Neural cell (in vitro differentiated cells): ENCODE measurements around the gene NOSTRIN. TPM values are rescaled to one million over a fixed set of nuclear protein-coding genes. Genes with fewer than 3 reads are reported as not detected.
"Not testable (repeated sequence)": the region's sequence is repeated elsewhere in the genome, so short reads cannot be mapped to it uniquely, and the experiment has no call there.

Experiments used
- H2AFZ ChIP-seq: fragments of 200-600, 300-800 bp; sonication (generic), shearing (Covaris generic); 2 replicates; pipeline ENCODE4 v1.6.0; 2014; ENCODE audit warnings: low read depth, mild to moderate bottlenecking, antibody characterized with exemption, low read length, moderate library complexity
- H3F3A ChIP-seq: fragments of 200-600 bp; shearing (Covaris generic); 2 replicates; pipeline ENCODE4 v1.6.1; 2016; ENCODE audit warnings: mild to moderate bottlenecking, moderate library complexity, mixed read lengths, antibody characterized with exemption, low read length; ENCODE audit not compliant: insufficient read depth, poor library complexity, severe bottlenecking
- H3K27ac ChIP-seq: fragments of 200-600, 300-800 bp; sonication (generic), shearing (Covaris generic); 2 replicates; pipeline ENCODE4 v1.5.1; 2014; ENCODE audit warnings: mild to moderate bottlenecking, low read length, moderate library complexity
- H3K27me3 ChIP-seq: fragments of 300-800, 200-600 bp; sonication (generic), shearing (Covaris generic); 2 replicates; pipeline ENCODE4 v1.6.0; 2014; ENCODE audit warnings: mild to moderate bottlenecking, low read depth, low read length, moderate library complexity; ENCODE audit not compliant: insufficient read depth
- H3K36me3 ChIP-seq: fragments of 300-800, 200-600 bp; sonication (generic), shearing (Covaris generic); 2 replicates; pipeline ENCODE4 v1.5.1; 2014; ENCODE audit warnings: mild to moderate bottlenecking, antibody characterized with exemption, low read length, moderate library complexity; ENCODE audit not compliant: insufficient read depth
- H3K4me2 ChIP-seq: fragments of 300-800, 200-600 bp; sonication (generic), shearing (Covaris generic); 2 replicates; pipeline ENCODE4 v1.6.0; 2014; ENCODE audit warnings: mild to moderate bottlenecking, low read length
- H3K4me3 ChIP-seq: fragments of 300-800, 200-600 bp; sonication (generic), shearing (Covaris generic); 2 replicates; pipeline ENCODE4 v1.5.1; 2014; ENCODE audit warnings: mild to moderate bottlenecking, low read length, moderate library complexity
- H3K79me2 ChIP-seq: fragments of 200-600 bp; shearing (Covaris generic); replicated peaks from 2 replicates; pipeline ENCODE4 v1.6.0; 2014; ENCODE audit warnings: mild to moderate bottlenecking, low read length, moderate library complexity; ENCODE audit not compliant: insufficient read depth
- H3K9ac ChIP-seq: fragments of 300-800, 200-600 bp; sonication (generic), shearing (Covaris generic); 2 replicates; pipeline ENCODE4 v1.6.1; 2016; ENCODE audit warnings: mild to moderate bottlenecking, low read length, mixed read lengths
- H3K9me2 ChIP-seq: fragments of 200-600 bp; shearing (Covaris generic); 2 replicates; pipeline ENCODE4 v1.6.1; 2016; ENCODE audit warnings: mild to moderate bottlenecking, low read length, mixed read lengths; ENCODE audit not compliant: insufficient read depth
- H3K9me3 ChIP-seq: fragments of 200-600, 300-800 bp; sonication (generic), shearing (Covaris generic); 2 replicates; pipeline ENCODE4 v1.6.1; 2016; ENCODE audit warnings: mild to moderate bottlenecking, mixed run types, low read length, moderate library complexity, mixed read lengths
- H4K20me1 ChIP-seq: fragments of 200-600 bp; shearing (Covaris generic); 2 replicates; pipeline ENCODE4 v1.6.1; 2016; ENCODE audit warnings: mild to moderate bottlenecking, mixed run types; ENCODE audit not compliant: insufficient read depth
- EP300 ChIP-seq: fragments of 450-650 bp; conservative IDR thresholded peaks from 2 replicates; pipeline ENCODE4 v1.6.1; 2014; ENCODE audit warnings: antibody characterized with exemption, mild to moderate bottlenecking, moderate library complexity; ENCODE audit not compliant: poor library complexity, severe bottlenecking
- EZH2 ChIP-seq: fragments of 200-600, 300-800 bp; shearing (Covaris generic), sonication (generic); IDR thresholded peaks from 2 replicates; pipeline ENCODE4 v1.6.1; 2014; ENCODE audit warnings: antibody characterized with exemption, low read length, borderline replicate concordance, mild to moderate bottlenecking; ENCODE audit not compliant: insufficient read depth, poor library complexity, severe bottlenecking
- MXI1 ChIP-seq: fragments of 450-650 bp; conservative IDR thresholded peaks from 2 replicates; pipeline ENCODE4 v1.6.1; 2014; ENCODE audit warnings: antibody characterized with exemption, mild to moderate bottlenecking; ENCODE audit not compliant: poor library complexity, severe bottlenecking
- POLR2AphosphoS5 ChIP-seq: IDR thresholded peaks from 2 replicates; pipeline ENCODE4 v1.6.1; 2012
- RAD21 ChIP-seq: fragments of 450-650 bp; conservative IDR thresholded peaks from 2 replicates; pipeline ENCODE4 v1.6.1; 2014; ENCODE audit warnings: antibody characterized with exemption, mild to moderate bottlenecking, moderate library complexity
- SMC3 ChIP-seq: fragments of 450-650 bp; conservative IDR thresholded peaks from 2 replicates; pipeline ENCODE4 v1.6.1; 2014; ENCODE audit warnings: antibody characterized with exemption, mild to moderate bottlenecking, moderate library complexity; ENCODE audit not compliant: poor library complexity
- TAF1 ChIP-seq: IDR thresholded peaks from 2 replicates; pipeline ENCODE4 v1.6.1; 2012; ENCODE audit warnings: low read depth
- polyA plus RNA-seq: library from polyadenylated mRNA; depleted of rRNA; stranded (reverse); fragments of >200 nt; gene quantifications from 2 replicates; pipeline ENCODE4 v1.2.3, GENCODE V29; 2014
- TF ChIP-seq, protein P1 (sequence below): fragments of 450-650 bp; IDR thresholded peaks from 2 replicates; pipeline ENCODE4 v1.5.1; 2014; ENCODE audit warnings: antibody characterized with exemption, mild to moderate bottlenecking, moderate library complexity; ENCODE audit not compliant: poor library complexity, severe bottlenecking
- TF ChIP-seq, protein P2 (sequence below): IDR thresholded peaks from 2 replicates; pipeline ENCODE4 v1.6.1; 2012; ENCODE audit warnings: borderline replicate concordance

Gene NOSTRIN
- polyA plus RNA-seq, 1 donor from 2014 or later: not detected

DNA sequence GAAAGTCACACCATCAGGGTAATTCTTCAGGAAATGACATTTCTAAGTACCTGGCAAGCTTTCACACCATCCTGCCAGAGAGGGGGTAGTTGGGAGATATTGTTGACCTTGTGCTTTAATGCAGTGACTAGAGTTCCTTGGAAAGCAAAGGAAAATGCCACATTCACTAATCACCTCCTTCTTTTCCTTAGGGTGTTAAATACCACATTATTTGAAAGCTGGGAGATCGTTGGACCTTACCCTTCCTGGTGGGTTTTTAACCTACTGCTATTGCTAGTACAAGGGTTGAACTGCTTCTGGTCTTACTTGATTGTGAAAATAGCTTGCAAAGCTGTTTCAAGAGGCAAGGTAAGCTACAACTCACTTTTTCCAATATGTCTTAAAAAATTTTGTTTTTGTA lies 37.0 kb upstream of the NOSTRIN start:
- H3K9me3 ChIP-seq: no peaks in the 10 kb centered on the region
- H2AFZ ChIP-seq: no peak overlapping the region
- no peaks in the 10 kb centered on the region for H3F3A ChIP-seq
- H3K4me2 ChIP-seq: no peak overlapping the region
- H3K9ac ChIP-seq: no peak overlapping the region
- no peaks in the 10 kb centered on the region for H3K27me3 ChIP-seq
- H4K20me1 ChIP-seq: no peaks in the 10 kb centered on the region
- no peaks in the 10 kb centered on the region for H3K79me2 ChIP-seq
- H3K36me3 ChIP-seq: peaks cover 13% of the 10 kb centered on the region
- H3K4me3 ChIP-seq: no peak overlapping the region
- no peaks in the 10 kb centered on the region for H3K9me2 ChIP-seq
- no peak overlapping the region for H3K27ac ChIP-seq
- TF ChIP-seq TAF1 (no peak), EZH2 (no peak), MXI1 (no peak), SMC3 (no peak), RAD21 (no peak), EP300 (no peak)
- TF ChIP-seq, protein P1, sequence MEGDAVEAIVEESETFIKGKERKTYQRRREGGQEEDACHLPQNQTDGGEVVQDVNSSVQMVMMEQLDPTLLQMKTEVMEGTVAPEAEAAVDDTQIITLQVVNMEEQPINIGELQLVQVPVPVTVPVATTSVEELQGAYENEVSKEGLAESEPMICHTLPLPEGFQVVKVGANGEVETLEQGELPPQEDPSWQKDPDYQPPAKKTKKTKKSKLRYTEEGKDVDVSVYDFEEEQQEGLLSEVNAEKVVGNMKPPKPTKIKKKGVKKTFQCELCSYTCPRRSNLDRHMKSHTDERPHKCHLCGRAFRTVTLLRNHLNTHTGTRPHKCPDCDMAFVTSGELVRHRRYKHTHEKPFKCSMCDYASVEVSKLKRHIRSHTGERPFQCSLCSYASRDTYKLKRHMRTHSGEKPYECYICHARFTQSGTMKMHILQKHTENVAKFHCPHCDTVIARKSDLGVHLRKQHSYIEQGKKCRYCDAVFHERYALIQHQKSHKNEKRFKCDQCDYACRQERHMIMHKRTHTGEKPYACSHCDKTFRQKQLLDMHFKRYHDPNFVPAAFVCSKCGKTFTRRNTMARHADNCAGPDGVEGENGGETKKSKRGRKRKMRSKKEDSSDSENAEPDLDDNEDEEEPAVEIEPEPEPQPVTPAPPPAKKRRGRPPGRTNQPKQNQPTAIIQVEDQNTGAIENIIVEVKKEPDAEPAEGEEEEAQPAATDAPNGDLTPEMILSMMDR: no peak

DNA sequence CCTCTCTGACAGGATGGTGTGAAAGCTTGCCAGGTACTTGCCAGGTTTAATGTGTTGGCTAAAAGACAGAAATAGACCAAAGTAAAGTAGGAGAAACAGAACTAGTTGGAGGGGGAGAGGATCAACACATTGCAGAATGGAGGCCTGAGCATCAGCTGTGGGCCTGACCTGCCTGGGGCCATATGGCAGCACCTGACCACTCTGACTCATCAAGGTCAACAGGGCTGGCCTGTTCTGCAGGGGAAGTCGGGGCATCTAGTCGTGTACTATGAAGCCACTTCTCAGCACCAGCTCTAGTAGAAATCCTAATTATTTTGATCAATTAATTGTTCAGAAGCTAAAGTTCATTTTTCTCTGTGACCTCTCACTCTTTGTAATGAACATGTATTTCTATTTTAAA lies 35.8 kb upstream of the NOSTRIN start:
- no peaks in the 10 kb centered on the region for H3K9me3 ChIP-seq
- H2AFZ ChIP-seq: no peak overlapping the region
- peaks cover 13% of the 10 kb centered on the region for H3K36me3 ChIP-seq
- H3K27me3 ChIP-seq: no peaks in the 10 kb centered on the region
- no peak overlapping the region for H3K9ac ChIP-seq
- no peak for TF ChIP-seq EP300
- H4K20me1 ChIP-seq: no peaks in the 10 kb centered on the region
- H3K4me2 ChIP-seq: no peak overlapping the region
- no peaks in the 10 kb centered on the region for H3F3A ChIP-seq
- H3K4me3 ChIP-seq: no peak overlapping the region
- no peaks in the 10 kb centered on the region for H3K79me2 ChIP-seq
- no peak overlapping the region for H3K27ac ChIP-seq
- no peaks in the 10 kb centered on the region for H3K9me2 ChIP-seq

DNA sequence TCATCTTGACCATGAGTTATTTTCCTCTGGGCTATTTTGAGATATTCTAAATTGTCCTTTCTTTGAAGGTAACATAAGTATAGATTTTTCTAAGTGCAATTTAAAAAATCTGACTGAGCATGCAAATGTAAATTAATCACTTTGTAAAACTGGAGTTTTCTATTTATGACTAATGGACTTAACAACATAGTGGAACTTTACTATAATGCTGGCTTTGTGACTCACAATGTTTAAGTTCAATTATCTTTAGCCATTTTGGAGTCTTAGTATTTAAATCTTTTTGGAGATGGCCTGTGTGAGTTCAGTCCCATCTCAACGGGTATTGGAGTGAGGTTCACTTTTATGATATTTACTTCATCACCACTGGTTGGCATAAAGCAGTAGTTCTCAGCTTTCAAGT lies 35.2 kb upstream of the NOSTRIN start:
- Histone ChIP-seq H3K27ac (no peak overlapping the region), H3K4me3 (no peak overlapping the region), H3K27me3 (no peaks in the 10 kb centered on the region), H3F3A (no peaks in the 10 kb centered on the region), H3K79me2 (no peaks in the 10 kb centered on the region), H3K9me2 (no peaks in the 10 kb centered on the region), H4K20me1 (no peaks in the 10 kb centered on the region), H2AFZ (no peak overlapping the region), H3K4me2 (no peak overlapping the region), H3K9ac (no peak overlapping the region), H3K36me3 (peaks cover 13% of the 10 kb centered on the region), H3K9me3 (no peaks in the 10 kb centered on the region)
- no peak for TF ChIP-seq TAF1
- TF ChIP-seq EZH2: no peak
- TF ChIP-seq EP300: no peak
- TF ChIP-seq, protein P2, sequence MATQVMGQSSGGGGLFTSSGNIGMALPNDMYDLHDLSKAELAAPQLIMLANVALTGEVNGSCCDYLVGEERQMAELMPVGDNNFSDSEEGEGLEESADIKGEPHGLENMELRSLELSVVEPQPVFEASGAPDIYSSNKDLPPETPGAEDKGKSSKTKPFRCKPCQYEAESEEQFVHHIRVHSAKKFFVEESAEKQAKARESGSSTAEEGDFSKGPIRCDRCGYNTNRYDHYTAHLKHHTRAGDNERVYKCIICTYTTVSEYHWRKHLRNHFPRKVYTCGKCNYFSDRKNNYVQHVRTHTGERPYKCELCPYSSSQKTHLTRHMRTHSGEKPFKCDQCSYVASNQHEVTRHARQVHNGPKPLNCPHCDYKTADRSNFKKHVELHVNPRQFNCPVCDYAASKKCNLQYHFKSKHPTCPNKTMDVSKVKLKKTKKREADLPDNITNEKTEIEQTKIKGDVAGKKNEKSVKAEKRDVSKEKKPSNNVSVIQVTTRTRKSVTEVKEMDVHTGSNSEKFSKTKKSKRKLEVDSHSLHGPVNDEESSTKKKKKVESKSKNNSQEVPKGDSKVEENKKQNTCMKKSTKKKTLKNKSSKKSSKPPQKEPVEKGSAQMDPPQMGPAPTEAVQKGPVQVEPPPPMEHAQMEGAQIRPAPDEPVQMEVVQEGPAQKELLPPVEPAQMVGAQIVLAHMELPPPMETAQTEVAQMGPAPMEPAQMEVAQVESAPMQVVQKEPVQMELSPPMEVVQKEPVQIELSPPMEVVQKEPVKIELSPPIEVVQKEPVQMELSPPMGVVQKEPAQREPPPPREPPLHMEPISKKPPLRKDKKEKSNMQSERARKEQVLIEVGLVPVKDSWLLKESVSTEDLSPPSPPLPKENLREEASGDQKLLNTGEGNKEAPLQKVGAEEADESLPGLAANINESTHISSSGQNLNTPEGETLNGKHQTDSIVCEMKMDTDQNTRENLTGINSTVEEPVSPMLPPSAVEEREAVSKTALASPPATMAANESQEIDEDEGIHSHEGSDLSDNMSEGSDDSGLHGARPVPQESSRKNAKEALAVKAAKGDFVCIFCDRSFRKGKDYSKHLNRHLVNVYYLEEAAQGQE: no peak
- TF ChIP-seq POLR2AphosphoS5: no peak
- TF ChIP-seq SMC3: no peak
- no peak for TF ChIP-seq MXI1
- no peak for TF ChIP-seq RAD21
- TF ChIP-seq, protein P1: no peak

DNA sequence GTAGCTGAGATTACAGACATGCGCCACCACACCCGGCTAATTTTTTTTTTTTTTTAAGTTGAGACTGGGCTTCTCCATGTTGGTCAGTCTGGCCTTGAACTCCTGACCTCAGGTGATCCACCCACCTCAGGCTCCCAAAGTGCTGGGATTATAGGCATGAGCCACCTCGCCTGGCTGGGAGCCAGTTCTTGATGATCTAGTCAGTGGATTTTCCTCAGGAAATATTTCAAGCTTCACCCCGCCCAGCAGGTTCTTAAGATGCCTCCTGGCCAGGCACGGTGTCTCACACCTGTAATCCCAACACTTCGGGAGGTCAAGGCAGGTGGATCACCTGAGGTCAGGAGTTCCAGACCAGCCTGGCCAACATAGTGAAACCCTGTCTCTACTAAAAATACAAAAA lies 34.1 kb upstream of the NOSTRIN start:
- H2AFZ ChIP-seq, H3K4me3 ChIP-seq, H3K9ac ChIP-seq, H3K9me2 ChIP-seq, H3K27me3 ChIP-seq, H3K4me2 ChIP-seq, H3K9me3 ChIP-seq, H3F3A ChIP-seq, H4K20me1 ChIP-seq, H3K27ac ChIP-seq, H3K79me2 ChIP-seq: not testable (repeated sequence)
- peaks cover 13% of the 10 kb centered on the region for H3K36me3 ChIP-seq
